Measurements from ENCODE around the gene S1PR4.

GRCh38 chr19:3131168-3131567 lies 47.4 kb upstream of the S1PR4 start:
- TF ChIP-seq, protein P1, sequence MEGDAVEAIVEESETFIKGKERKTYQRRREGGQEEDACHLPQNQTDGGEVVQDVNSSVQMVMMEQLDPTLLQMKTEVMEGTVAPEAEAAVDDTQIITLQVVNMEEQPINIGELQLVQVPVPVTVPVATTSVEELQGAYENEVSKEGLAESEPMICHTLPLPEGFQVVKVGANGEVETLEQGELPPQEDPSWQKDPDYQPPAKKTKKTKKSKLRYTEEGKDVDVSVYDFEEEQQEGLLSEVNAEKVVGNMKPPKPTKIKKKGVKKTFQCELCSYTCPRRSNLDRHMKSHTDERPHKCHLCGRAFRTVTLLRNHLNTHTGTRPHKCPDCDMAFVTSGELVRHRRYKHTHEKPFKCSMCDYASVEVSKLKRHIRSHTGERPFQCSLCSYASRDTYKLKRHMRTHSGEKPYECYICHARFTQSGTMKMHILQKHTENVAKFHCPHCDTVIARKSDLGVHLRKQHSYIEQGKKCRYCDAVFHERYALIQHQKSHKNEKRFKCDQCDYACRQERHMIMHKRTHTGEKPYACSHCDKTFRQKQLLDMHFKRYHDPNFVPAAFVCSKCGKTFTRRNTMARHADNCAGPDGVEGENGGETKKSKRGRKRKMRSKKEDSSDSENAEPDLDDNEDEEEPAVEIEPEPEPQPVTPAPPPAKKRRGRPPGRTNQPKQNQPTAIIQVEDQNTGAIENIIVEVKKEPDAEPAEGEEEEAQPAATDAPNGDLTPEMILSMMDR (IDR thresholded peaks at IDR 0.05; ENCODE audit: poor library complexity), result no peak
- TF ChIP-seq EZH2 (IDR thresholded peaks at IDR 0.05; ENCODE audit: borderline replicate concordance), result no peak

Measured in hepatocyte (in vitro differentiated cells).